Naive B cell (primary cell): Measurements from ENCODE around the gene ZNF487. TPM values are rescaled to one million over a fixed set of nuclear protein-coding genes. Genes with fewer than 3 reads are reported as not detected.
A peak's percentile ranks its signal among the peaks of the same experiment; 100 is the strongest.
"Not testable (repeated sequence)": the region's sequence is repeated elsewhere in the genome, so short reads cannot be mapped to it uniquely, and the experiment has no call there.

Experiments
- ATAC-seq, 2 donors: fragments of 150-1000 bp; cut with Tn5 transposase; 2 replicates each; pipeline ENCODE4 v1.10.0; 2021; ENCODE audit warnings: low read depth in 2 of 2, mild to moderate bottlenecking in 2 of 2, moderate library complexity in 2 of 2
- DNase-seq: peaks from one replicate; pipeline ENCODE4 v3.0.0; 2022
- H3K27ac Mint-ChIP-seq, 6 donors: one replicate each; pipeline ENCODE4 v1.8.0; 2020 to 2022; ENCODE audit warnings: mild to moderate bottlenecking in 6 of 6, mixed read lengths in 6 of 6, moderate library complexity in 5 of 6, inconsistent platforms in 2 of 6
- H3K27me3 Mint-ChIP-seq, 3 donors: one replicate each; pipeline ENCODE4 v1.8.0; 2021 to 2022; ENCODE audit warnings: mixed read lengths in 3 of 3, mild to moderate bottlenecking in 1 of 3
- H3K36me3 Mint-ChIP-seq, 2 donors: one replicate each; pipeline ENCODE4 v1.8.0; 2020 to 2022; ENCODE audit warnings: mixed read lengths in 2 of 2, inconsistent platforms in 1 of 2, mild to moderate bottlenecking in 1 of 2
- H3K4me1 Mint-ChIP-seq, 3 donors: one replicate each; pipeline ENCODE4 v1.8.0; 2020 to 2022; ENCODE audit warnings: mixed read lengths in 3 of 3, inconsistent platforms in 1 of 3, mild to moderate bottlenecking in 1 of 3, moderate library complexity in 1 of 3
- H3K4me3 Mint-ChIP-seq, 8 donors: one replicate each; pipeline ENCODE4 v1.8.0; 2020 to 2022; ENCODE audit warnings: mild to moderate bottlenecking in 8 of 8, mixed read lengths in 8 of 8, moderate library complexity in 8 of 8, inconsistent platforms in 2 of 8
- H3K9me3 Mint-ChIP-seq, 7 donors: one replicate each; pipeline ENCODE4 v1.8.0; 2020 to 2022; ENCODE audit warnings: mixed read lengths in 7 of 7, mild to moderate bottlenecking in 5 of 7, inconsistent platforms in 2 of 7, moderate library complexity in 1 of 7
- polyA plus RNA-seq, 6 donors: library from polyadenylated mRNA; unstranded; fragments of 300-500 nt; fragmentation: Illumina TruSeq; gene quantifications; one replicate each; pipeline ENCODE4 v1.2.3, GENCODE V29; 2021; ENCODE audit warnings: low read depth in 6 of 6

The ZNF487 gene
- polyA plus RNA-seq, 6 donors from 2014 or later: 5.6 to 18.3 (median 9.2) TPM

DNA sequence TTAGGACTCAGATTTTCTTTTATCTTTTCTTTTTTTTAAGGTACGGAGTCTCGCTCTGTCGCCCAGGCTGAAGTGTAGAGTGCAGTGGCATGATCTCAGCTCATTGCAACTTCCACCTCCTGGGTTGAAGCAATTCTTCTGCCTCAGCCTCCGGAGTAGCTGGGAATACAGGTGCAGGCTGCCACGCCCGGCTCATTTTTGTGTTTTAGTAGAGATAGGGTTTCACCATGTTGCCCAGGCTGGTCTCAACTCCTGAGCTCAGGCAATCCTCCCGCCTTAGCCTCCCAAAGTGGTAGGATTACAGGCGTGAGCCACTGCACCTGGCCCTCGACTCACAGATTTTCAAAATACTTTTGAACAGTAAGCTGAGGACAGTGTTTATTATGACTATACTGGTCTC, 17.1 kb downstream of the ZNF487 start:
- Mint-ChIP-seq H3K4me3 (peak overlapping the region; percentile 91 to 99 (median 97)), H3K4me1 (peaks cover 27 to 61% (median 49%) of the 10 kb centered on the region in 3 donors), H3K27ac (peak overlapping the region; percentile 87 to 99 (median 98))
- not testable (repeated sequence) for H3K27me3 Mint-ChIP-seq, DNase-seq, ATAC-seq, H3K9me3 Mint-ChIP-seq, H3K36me3 Mint-ChIP-seq

DNA sequence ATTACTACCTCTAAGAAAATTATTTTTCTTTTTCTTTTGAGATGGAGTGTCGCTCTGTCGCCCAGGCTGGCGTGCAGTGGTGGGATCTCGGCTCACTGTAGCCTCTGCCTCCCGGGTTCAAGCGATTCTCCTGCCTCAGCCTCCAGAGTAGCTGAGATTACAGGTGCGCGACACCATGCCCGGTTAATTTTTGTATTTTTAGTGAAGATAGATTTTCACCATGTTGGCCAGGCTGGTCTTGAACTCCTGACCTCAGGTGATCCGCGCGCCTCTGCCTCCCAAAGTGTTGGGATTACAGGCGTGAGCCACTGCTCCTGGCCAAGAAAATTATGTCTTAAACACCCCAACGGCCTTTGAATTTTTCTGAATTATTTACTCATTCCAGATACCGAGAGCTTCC, 19.6 kb downstream of the ZNF487 start:
- H3K36me3 Mint-ChIP-seq, ATAC-seq, H3K9me3 Mint-ChIP-seq, DNase-seq, H3K27me3 Mint-ChIP-seq: not testable (repeated sequence)
- Mint-ChIP-seq H3K4me3 (peak overlapping the region in 5 of 8 donors; percentile 23 to 99 (median 93)), H3K27ac (peak overlapping the region in 5 of 6 donors; percentile 76 to 99 (median 96)), H3K4me1 (peaks cover 29 to 53% (median 49%) of the 10 kb centered on the region in 3 donors)

DNA sequence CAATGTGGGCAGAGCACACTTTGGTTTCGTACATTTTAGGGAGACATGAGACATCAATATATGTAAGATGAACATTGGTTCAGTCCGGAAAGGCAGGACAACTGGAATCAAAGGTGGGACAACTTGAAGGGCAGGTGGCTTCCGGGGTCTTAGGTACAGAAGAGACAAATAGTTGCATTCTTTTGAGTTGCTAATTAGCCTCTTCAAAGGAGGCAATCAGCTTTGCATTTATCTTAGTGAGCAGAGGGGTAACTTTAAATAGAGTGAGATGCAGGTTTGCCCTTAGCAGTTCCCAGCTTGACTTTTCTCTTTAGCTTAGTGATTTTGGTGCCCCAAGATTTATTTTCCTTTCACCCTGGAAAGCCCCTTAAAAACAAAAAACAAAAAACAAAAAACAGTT, 21.3 kb downstream of the ZNF487 start:
- no peaks in the 10 kb centered on the region for H3K27me3 Mint-ChIP-seq
- H3K9me3 Mint-ChIP-seq: no peaks in the 10 kb centered on the region
- ATAC-seq (no peak), DNase-seq (no peak)
- H3K4me1 Mint-ChIP-seq: peaks cover 22 to 41% (median 38%) of the 10 kb centered on the region in 3 donors
- no peaks in the 10 kb centered on the region for H3K36me3 Mint-ChIP-seq
- H3K4me3 Mint-ChIP-seq: peak overlapping the region in 2 of 8 donors; percentile 50 to 76
- H3K27ac Mint-ChIP-seq: peak overlapping the region in 2 of 6 donors; percentile 59 to 82

DNA sequence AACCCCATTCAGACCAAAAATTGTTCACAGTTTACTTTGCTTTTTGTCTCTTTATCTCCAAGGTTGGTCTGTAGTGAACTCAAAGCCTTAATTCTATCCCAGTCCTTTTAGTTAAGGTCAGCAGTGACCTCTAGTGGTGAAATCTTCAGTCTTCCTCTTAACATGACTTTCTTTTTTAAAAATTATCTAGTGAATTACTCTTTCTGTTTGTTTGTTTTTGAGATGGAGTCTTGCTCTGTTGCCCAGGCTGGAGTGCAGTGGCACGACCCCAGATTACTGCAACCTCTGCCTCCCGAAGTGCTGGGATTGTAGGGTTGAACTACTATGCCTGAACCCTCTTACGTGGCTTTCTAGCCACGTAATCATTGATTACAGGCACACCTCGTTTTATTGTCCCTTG, 25.0 kb downstream of the ZNF487 start:
- ATAC-seq (peak; percentile 73 to 80), DNase-seq (peak; percentile 62)
- Mint-ChIP-seq H3K27me3 (no peaks in the 10 kb centered on the region), H3K4me3 (peak overlapping the region in 1 of 8 donors; percentile 24), H3K9me3 (no peaks in the 10 kb centered on the region), H3K27ac (no peak overlapping the region), H3K36me3 (no peaks in the 10 kb centered on the region), H3K4me1 (peaks cover 6 to 10% (median 9%) of the 10 kb centered on the region in 3 donors)

DNA sequence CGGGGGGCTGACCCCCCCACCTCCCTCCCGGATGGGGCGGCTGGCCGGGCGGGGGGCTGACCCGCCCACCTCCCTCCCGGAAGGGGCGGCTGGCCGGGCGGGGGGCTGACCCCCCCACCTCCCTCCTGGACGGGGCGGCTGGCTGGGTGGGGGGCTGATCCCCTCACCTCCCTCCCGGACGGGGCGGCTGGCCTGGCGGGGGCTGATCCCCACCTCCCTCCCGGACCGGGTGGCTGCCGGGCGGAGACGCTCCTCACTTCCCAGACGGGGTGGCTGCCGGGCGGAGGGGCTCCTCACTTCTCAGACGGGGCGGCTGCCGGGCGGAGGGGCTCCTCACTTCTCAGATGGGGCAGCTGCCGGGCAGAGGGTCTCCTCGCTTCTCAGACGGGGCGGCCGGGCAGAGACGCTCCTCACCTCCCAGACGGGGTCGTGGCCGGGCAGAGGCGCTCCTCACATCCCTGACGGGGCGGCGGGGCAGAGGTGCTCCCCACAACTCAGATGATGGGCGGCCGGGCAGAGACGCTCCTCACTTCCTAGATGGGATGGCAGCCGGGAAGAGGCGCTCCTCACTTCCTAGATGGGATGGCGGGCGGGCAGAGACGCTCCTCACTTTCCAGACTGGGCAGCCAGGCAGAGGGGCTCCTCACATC, 28.3 kb downstream of the ZNF487 start:
- H3K4me3 Mint-ChIP-seq, H3K27me3 Mint-ChIP-seq, DNase-seq, H3K36me3 Mint-ChIP-seq, ATAC-seq, H3K27ac Mint-ChIP-seq, H3K9me3 Mint-ChIP-seq, H3K4me1 Mint-ChIP-seq: not testable (repeated sequence)

DNA sequence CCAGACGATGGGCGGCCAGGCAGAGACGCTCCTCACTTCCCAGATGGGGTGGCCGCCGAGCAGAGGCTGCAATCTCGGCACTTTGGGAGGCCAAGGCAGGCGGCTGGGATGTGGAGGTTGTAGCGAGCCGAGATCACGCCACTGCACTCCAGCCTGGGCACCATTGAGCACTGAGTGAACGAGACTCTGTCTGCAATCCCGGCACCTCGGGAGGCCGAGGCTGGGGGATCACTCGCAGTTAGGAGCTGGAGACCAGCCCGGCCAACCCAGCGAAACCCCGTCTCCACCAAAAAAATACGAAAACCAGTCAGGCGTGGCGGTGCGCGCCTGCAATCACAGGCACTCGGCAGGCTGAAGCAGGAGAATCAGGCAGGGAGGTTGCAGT, 28.8 kb downstream of the ZNF487 start:
- H3K4me1 Mint-ChIP-seq, H3K9me3 Mint-ChIP-seq, H3K27me3 Mint-ChIP-seq, DNase-seq, H3K4me3 Mint-ChIP-seq, ATAC-seq, H3K36me3 Mint-ChIP-seq: not testable (repeated sequence)
- H3K27ac Mint-ChIP-seq: peak overlapping the region in 1 of 6 donors; percentile 81

DNA sequence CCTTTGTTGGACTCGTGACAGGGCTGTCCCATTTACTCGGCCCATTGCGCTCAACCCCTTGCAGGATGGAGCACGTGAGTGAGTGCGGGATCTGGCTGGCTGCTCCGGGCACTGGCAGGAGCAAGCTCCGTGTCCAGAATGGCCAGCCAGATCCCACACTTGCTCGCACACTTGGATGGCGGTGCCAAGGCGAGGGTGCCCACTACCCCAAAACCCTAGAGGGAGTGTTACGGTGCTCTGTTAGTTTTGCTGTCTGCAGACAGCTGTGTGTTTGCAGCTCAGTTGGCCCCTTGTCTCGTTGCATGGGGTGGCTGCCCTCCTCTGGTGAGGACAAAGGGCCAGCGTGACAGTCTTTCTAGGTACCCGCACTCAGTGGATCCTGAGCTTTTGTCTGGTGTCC, 34.2 kb downstream of the ZNF487 start:
- no peak overlapping the region for H3K4me3 Mint-ChIP-seq
- H3K9me3 Mint-ChIP-seq: peaks cover 0 to 3% (median 0%) of the 10 kb centered on the region in 7 donors
- DNase-seq: no peak
- H3K4me1 Mint-ChIP-seq: no peaks in the 10 kb centered on the region
- no peaks in the 10 kb centered on the region for H3K27me3 Mint-ChIP-seq
- peak overlapping the region in 1 of 6 donors; percentile 82 for H3K27ac Mint-ChIP-seq
- ATAC-seq: no peak
- peaks cover 5 to 10% of the 10 kb centered on the region in 2 donors for H3K36me3 Mint-ChIP-seq

DNA sequence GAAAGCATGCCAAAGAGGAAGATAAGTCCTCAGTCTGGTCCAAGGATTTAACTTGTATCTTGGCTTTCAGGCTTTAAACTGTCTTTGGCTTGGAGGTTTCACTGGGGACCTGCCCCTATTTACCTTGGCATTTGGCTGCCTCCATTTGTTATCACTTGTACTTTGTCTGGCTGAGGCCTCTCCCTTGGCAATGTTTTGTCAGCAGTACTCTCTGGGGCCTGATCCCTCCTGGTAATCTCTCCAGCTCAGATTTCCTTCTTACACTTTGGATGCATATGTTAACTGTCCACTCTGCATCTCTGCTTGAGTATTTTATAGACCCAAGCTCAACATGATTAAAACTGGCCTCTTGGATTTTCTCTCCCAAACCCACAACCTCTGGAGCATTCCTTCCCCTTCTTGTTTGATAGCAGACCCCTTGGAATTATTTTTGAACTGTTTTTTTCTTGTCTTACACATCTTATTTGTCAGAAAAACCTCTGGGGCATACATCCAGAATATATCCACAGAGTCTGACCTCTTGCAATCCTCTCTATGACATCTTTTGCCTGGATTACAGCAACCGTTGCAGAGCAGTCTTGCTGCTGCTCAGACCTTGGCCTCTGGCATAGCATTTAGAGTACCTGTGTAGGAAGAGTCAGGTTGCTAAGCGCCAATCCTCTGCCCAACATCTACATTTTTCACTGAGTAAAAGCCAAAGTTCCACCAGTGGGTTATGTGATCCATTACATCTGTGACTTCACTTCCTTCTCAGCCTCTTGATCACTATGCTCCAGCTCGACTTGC, 35.2 kb downstream of the ZNF487 start:
- H3K36me3 Mint-ChIP-seq: peaks cover 9 to 10% of the 10 kb centered on the region in 2 donors
- H3K27ac Mint-ChIP-seq: peak overlapping the region in 2 of 6 donors; percentile 17 to 60
- ATAC-seq (no peak), DNase-seq (no peak)
- H3K4me1 Mint-ChIP-seq: no peaks in the 10 kb centered on the region
- H3K4me3 Mint-ChIP-seq: no peak overlapping the region
- peaks cover 0 to 3% (median 0%) of the 10 kb centered on the region in 7 donors for H3K9me3 Mint-ChIP-seq
- no peaks in the 10 kb centered on the region for H3K27me3 Mint-ChIP-seq

DNA sequence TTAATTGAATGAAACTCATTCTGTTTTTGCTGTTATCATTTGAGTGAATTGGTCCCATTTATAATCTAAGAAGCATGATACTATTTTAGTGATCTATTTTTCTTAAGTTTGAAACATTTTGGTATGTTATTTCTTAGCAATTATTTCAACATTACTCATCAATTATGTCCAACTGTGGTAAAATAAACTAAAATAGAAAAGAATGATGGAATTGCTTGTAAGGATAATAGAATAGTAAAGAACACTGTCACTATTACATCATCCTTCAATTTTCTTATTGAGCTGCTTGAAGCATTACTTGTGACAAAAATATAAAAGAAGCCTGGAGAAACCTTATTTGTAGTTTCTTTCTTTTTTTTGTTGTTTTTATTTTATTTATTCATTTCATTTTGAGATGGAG, 42.4 kb downstream of the ZNF487 start:
- ATAC-seq (no peak), DNase-seq (no peak)
- Mint-ChIP-seq H3K4me1 (no peaks in the 10 kb centered on the region), H3K27ac (no peak overlapping the region), H3K9me3 (peaks cover 6 to 32% (median 25%) of the 10 kb centered on the region in 7 donors), H3K27me3 (no peaks in the 10 kb centered on the region), H3K4me3 (no peak overlapping the region), H3K36me3 (peaks cover 26 to 31% of the 10 kb centered on the region in 2 donors)

DNA sequence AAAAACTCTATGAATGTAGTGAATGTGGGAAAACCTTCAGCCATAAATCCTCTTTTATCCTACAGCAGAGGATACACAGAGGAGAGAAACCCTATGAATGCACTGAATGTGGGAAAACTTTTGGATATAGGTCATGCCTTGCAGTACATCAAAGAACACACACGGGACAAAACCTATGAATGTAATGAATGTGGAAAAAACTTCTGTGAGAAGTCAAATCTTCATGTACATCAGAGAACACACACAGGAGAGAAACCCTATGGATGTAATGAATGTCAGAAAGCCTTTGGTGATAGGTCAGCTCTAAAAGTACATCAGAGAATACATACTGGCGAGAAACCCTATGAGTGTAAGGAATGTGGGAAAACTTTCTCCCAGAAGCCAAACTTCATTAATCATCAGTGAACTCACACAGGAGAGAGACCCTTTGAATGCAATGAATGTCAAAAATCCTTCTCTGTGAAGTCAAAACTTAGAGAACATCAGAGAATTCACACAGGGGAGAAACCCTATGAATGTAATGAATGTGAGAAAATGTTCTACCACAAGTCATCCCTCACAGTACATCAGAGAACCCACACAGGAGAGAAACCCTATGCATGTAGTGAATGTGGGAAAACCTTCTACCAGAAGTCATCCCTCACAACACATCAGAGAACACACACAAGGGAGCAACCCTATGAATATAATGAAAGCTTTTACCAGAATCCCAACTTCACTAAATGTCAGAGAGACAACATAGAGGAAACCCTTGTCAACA, 45.6 kb downstream of the ZNF487 start:
- no peaks in the 10 kb centered on the region for H3K4me1 Mint-ChIP-seq
- peak overlapping the region in 1 of 8 donors; percentile 47 for H3K4me3 Mint-ChIP-seq
- H3K27me3 Mint-ChIP-seq: no peaks in the 10 kb centered on the region
- no peak for ATAC-seq
- no peak for DNase-seq
- H3K36me3 Mint-ChIP-seq: peaks cover 29 to 31% of the 10 kb centered on the region in 2 donors
- H3K27ac Mint-ChIP-seq: no peak overlapping the region
- H3K9me3 Mint-ChIP-seq: peaks cover 7 to 54% (median 42%) of the 10 kb centered on the region in 7 donors

DNA sequence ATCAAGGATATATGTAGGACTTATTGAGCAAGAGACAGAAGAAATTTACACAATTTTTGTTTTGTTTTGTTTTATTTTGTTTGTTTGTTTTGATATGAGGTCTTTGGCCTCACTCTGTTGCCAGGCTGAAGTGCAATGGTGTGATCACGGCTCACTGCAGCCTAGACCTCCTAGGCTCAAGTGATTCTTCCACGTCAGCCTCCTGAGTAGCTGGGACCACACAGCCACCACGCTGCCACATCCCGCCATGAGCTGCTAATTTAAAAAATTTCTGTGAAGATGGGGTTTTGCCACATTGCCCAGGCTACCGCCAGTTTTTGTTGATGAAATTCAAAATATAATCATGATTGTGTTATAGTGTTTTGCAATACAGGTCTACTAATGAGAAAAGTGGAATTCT, 54.9 kb downstream of the ZNF487 start:
- Mint-ChIP-seq H3K4me3 (no peak overlapping the region), H3K9me3 (peaks cover 0 to 10% (median 8%) of the 10 kb centered on the region in 7 donors), H3K36me3 (peaks cover 4% of the 10 kb centered on the region in 2 donors), H3K4me1 (no peaks in the 10 kb centered on the region), H3K27me3 (no peaks in the 10 kb centered on the region), H3K27ac (no peak overlapping the region)
- DNase-seq (no peak), ATAC-seq (no peak)

DNA sequence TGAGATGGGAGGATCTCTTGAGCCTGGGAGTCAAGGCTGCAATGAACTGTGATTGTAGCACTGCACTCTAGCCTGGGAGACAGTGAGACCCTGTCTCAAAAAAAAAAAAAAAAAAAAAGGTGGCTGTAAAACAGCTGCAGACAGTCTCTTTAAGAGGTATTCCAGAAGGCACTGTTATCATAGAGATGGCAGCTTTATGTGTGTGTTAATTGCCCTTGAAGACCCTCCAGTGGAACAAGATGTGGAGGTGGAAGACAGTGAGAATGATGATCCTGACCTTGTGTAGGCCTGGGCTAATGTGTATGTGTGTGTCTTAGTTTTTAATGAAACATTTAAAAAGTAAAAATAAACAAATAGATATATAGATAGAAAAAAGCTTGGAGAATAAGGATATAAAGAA, 66.0 kb downstream of the ZNF487 start:
- H3K36me3 Mint-ChIP-seq: peaks cover 0 to 4% of the 10 kb centered on the region in 2 donors
- H3K9me3 Mint-ChIP-seq: peaks cover 0 to 7% (median 0%) of the 10 kb centered on the region in 7 donors
- H3K4me1 Mint-ChIP-seq: no peaks in the 10 kb centered on the region
- no peaks in the 10 kb centered on the region for H3K27me3 Mint-ChIP-seq
- H3K4me3 Mint-ChIP-seq: no peak overlapping the region
- H3K27ac Mint-ChIP-seq: no peak overlapping the region
- DNase-seq: no peak
- no peak for ATAC-seq

DNA sequence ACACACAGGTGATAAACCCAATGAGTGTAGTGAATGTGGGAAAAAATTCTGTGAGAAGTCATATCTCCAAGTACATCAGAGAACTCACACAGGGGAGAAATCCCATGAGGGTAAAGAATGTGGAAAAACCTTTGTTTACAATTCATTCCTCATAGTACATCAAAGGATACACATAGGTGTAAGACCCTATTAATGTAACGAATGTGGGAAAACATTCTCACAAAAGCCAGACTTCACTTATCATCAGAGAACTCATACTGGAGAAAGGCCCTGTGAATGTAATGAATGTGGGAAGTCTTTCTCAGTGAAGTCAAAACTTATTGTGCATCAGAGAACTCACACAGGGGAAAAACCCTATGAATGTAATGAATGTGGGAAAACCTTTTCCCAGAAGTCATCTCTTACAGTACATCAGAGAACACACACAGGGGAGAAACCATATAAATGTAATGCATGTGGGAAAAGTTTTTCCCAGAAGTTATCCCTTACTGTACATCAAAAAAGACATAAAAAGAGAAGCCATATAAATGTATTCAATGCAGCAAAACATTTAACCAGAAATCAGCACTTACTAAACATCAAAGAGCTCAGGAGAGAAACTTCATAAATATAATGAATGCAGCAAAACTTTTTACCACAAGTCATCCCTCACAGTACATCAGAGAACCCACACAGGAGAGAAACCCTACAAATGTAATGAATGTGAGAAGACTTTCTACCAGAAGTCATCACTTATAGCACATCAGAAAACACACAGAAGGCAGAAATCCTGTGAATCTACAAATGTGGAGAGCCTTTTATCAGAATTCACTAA, 87.7 kb downstream of the ZNF487 start:
- no peaks in the 10 kb centered on the region for H3K4me1 Mint-ChIP-seq
- no peaks in the 10 kb centered on the region for H3K27me3 Mint-ChIP-seq
- H3K4me3 Mint-ChIP-seq: no peak overlapping the region
- no peak for DNase-seq
- H3K9me3 Mint-ChIP-seq: peaks cover 22 to 92% (median 83%) of the 10 kb centered on the region in 7 donors
- ATAC-seq: no peak
- peaks cover 40 to 51% of the 10 kb centered on the region in 2 donors for H3K36me3 Mint-ChIP-seq
- H3K27ac Mint-ChIP-seq: no peak overlapping the region
